Fibroblast of skin of right quadriceps (primary cell): ENCODE data around the gene ADAM15.
A peak's percentile ranks its signal among the peaks of the same experiment; 100 is the strongest.

Source experiments
- DNase-seq: peaks from one replicate; pipeline ENCODE4 v3.0.0-alpha.2; 2013

Gene ADAM15

DNA sequence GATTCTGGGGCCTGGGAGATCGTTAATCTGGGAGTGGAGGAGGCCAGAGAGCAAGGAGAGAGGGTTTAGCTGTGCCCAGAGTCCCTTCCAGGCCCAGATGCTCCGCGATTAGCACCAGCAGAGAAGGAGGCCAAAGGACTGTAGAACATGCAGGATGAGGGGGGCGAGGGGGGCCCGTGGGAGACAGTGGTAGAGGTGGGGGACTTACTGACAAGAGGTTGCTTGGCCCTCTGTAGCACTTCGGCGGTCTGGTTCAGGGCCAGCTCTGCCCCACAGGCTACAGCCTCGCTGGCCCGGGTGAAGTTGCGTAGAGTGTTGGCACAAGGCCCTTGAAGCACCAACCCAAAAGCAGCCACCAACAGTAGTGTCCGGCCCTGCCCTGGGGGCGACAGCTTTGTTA, 18.2 kb upstream of the ADAM15 start:
- no peak for DNase-seq

GRCh38 chr1:155033524-155033923, 17.6 kb upstream of the ADAM15 start, which contains the start of the genes DCST1 and DCST2:
DCST1 (plus strand) TSS chr1:155033824; CDS start chr1:155034037, 213 bp downstream.
DCST2 (minus strand) TSS chr1:155033781; CDS start chr1:155033701, 80 bp downstream.
- DNase-seq = no peak

DNA sequence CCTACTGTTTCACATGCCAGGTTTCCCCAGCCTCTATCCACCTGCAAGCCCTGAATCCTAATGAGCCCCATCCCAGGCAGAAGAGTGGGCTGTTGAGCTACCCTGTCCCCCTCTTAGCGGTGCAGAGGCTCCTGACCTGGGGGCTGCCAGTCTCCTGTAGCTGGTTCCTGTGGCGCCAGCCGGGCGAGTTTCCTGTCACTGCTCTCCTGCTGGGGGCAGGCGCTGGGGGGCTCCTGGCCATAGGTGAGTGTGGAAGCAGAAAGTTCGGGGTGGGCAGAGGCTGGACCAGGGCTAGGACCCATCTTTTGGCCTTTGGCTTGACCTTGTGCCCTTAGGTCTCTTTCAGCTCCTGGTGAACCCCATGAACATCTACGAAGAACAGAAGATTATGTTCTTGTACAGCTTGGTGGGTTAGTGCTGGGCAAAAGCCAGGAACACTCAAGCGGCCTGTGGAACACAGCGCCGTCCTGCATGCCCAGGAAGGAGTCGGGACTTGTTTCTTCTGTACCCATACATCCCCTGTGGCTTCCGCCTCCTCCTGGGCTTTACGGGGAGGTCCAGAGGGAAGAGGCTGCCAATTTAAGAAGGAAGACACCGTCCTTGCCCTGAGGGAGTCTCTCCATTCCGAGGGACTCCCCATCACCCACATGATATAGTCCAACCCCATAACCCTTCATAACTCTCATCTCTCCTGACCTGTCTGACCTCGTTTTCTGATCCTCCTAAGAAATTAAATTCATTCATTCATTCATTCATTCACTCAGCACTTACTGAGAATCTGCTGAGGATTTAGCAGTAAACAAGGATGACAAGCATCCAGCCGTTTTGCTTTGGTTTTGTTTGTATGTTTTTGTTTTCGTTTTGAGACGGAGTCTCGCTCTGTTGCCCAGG, 16.6 kb upstream of the ADAM15 start:
- no peak for DNase-seq

- no peak for DNase-seq
Observed at GRCh38 chr1:155035936-155036335, 15.2 kb upstream of the ADAM15 start.

- no peak for DNase-seq
Observed at GRCh38 chr1:155037043-155037442, 14.1 kb upstream of the ADAM15 start.

GRCh38 chr1:155037851-155038441, 13.2 kb upstream of the ADAM15 start:
- no peak for DNase-seq

- no peak for DNase-seq
Observed at GRCh38 chr1:155038602-155039307, 12.4 kb upstream of the ADAM15 start.

DNA sequence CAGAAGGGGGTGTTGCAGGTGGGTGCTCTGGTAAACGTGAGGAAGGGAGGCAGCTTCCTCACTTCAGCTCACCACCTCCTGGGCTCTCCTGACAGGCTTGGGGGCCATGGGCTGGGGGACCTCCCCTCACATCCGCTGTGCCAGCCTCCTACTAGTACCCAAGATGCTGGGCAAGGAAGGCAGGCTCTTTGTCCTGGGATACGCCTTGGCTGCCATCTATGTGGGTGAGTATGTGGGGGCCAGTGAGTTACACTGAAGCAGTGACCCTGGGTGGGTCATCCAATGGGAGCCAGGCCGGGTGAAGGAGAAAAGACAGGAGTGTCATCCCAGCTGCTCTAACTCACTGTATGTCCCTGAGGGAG, 11.8 kb upstream of the ADAM15 start:
- DNase-seq = no peak

- no peak for DNase-seq
Observed at GRCh38 chr1:155040358-155041093, 10.6 kb upstream of the ADAM15 start.

- no peak for DNase-seq
Observed at GRCh38 chr1:155042789-155043188, 8.3 kb upstream of the ADAM15 start.

DNA sequence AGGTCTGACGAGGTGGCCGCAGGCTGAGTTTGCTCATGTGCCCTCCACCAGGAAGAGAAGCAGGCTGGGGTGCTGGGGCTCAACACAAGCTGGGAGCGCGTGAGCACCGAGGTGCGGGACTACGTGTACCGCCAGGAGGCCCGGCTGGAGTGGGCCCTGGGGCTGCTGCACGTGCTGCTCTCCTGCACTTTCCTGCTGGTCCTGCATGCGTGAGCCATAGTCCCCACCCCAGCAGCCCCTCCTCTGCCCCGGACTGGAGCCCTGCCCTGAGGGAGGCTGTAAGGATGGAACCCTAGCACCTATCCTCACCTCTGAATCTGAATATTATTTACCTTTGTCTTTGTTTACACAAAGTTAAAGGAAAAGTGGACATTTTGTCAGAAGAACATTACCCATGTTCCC, 7.8 kb upstream of the ADAM15 start:
- no peak for DNase-seq

- DNase-seq = no peak
Observed at GRCh38 chr1:155043793-155044192, 7.3 kb upstream of the ADAM15 start.

GRCh38 chr1:155044365-155044764, 6.8 kb upstream of the ADAM15 start:
- DNase-seq = no peak

DNA sequence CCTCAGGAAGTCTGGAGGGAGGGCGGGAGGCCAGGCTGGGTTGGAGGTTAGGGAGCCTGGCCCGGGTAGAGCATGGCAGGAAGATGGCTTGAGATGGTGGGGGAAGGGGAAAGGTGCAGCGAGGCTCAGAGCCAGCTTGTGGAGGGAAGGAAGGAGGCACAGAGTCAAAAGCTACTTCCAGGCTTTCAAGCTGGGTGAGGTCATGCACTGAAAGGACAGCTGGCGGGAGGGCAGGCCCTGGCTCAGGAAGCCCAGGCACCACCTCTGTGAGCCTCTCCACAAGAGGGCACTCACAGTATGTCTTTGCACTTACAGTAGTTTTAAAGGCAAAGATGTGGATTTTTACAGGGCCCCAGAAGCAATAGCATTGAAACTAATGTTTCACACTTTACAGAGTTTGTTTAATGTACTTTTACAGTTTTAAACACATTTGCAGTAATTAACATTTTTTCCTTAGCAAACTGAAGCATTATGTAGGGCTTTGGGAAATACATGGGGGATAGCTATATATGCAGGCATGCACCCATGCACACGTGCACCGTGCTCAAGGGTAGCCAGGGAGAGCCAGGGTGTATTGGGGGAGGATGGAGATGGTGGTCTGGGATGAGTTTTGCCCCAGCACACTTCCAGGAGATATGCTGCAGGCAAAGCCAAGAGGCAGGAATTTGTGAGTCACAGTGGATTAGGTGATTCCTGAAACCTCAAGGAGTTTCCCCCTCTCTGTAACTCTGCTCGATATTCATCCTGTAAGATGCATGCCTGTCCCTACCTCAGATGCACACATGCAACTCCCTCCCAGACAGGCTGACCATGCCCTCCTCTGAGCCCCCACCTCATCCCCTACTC, 6.1 kb upstream of the ADAM15 start:
- peak; percentile 51 for DNase-seq

GRCh38 chr1:155048449-155049334, 2.4 kb upstream of the ADAM15 start:
- DNase-seq = no peak

GRCh38 chr1:155049651-155050559, 1.2 kb upstream of the ADAM15 start:
- DNase-seq = peak; percentile 70

DNA sequence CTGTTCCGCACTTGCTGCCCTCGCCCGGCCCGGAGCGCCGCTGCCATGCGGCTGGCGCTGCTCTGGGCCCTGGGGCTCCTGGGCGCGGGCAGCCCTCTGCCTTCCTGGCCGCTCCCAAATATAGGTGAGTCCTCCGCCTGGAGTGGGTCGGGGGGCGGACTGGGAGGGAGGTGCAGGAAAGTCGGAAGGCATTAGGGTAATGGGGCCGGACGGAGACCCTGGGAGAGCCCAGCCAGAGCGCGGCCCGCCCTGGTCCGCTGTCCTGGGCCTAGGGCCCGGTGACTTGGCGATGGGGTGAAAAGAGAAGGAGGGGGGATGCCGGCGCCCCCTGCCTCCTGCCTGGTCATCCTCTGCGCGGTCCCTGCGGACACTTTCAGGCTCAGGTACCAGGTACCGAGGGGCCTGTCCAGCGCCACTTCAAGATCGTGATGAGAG, 243 bp downstream of the ADAM15 start:
- DNase-seq = no peak

- no peak for DNase-seq
Observed at GRCh38 chr1:155051777-155052398, 772 bp downstream of the ADAM15 start.
